ENCODE results near the gene TYRO3.

The TYRO3 gene

GRCh38 chr15:41550066-41550775 is 8.8 kb upstream of the TYRO3 start:
- no peak for DNase-seq (ENCODE audit: low read depth, low spot score)
- no peak overlapping the region for H3K4me3 ChIP-seq (ENCODE audit: low read length)

GRCh38 chr15:41553731-41554130 is 5.3 kb upstream of the TYRO3 start:
- no peak for DNase-seq (ENCODE audit: low read depth, low spot score)
- no peak overlapping the region for H3K4me3 ChIP-seq (ENCODE audit: low read length)

- H3K4me3 ChIP-seq (ENCODE audit: low read length): no peak overlapping the region
- no peak for DNase-seq (ENCODE audit: low read depth, low spot score)
Measured at GRCh38 chr15:41554343-41554742, 4.7 kb upstream of the TYRO3 start.

GRCh38 chr15:41554915-41555314 is 4.1 kb upstream of the TYRO3 start:
- DNase-seq (ENCODE audit: low read depth, low spot score): no peak

GRCh38 chr15:41556677-41557076 is 2.3 kb upstream of the TYRO3 start:
- H3K4me3 ChIP-seq (ENCODE audit: low read length): no peak overlapping the region
- DNase-seq (ENCODE audit: low read depth, low spot score): no peak

More at GRCh38 chr15:41554915-41555314, 4.1 kb upstream of the TYRO3 start:
- no peak overlapping the region for H3K4me3 ChIP-seq (ENCODE audit: low read length)

GRCh38 chr15:41557673-41558399 is 1.2 kb upstream of the TYRO3 start:
- peak; percentile 88 for DNase-seq (ENCODE audit: low read depth, low spot score)
- H3K4me3 ChIP-seq (ENCODE audit: low read length): peak overlapping the region; percentile 58

GRCh38 chr15:41559239-41559782 is 299 bp downstream of the TYRO3 start:
- no peak for DNase-seq (ENCODE audit: low read depth, low spot score)
- H3K4me3 ChIP-seq (ENCODE audit: low read length): peak overlapping the region; percentile 58

GRCh38 chr15:41560572-41560874 is 1.5 kb downstream of the TYRO3 start:
- no peak overlapping the region for H3K4me3 ChIP-seq (ENCODE audit: low read length)
- no peak for DNase-seq (ENCODE audit: low read depth, low spot score)

GRCh38 chr15:41561104-41561776 is 2.2 kb downstream of the TYRO3 start:
- no peak for DNase-seq (ENCODE audit: low read depth, low spot score)
- H3K4me3 ChIP-seq (ENCODE audit: low read length): no peak overlapping the region

GRCh38 chr15:41561777-41562145 is 2.7 kb downstream of the TYRO3 start:
- H3K4me3 ChIP-seq (ENCODE audit: low read length): no peak overlapping the region
- no peak for DNase-seq (ENCODE audit: low read depth, low spot score)

- H3K4me3 ChIP-seq (ENCODE audit: low read length): no peak overlapping the region
- DNase-seq (ENCODE audit: low read depth, low spot score): no peak
Measured at GRCh38 chr15:41562244-41562643, 3.2 kb downstream of the TYRO3 start.

- H3K4me3 ChIP-seq (ENCODE audit: low read length): no peak overlapping the region
Measured at GRCh38 chr15:41562784-41563198, 3.8 kb downstream of the TYRO3 start.

GRCh38 chr15:41564286-41564959 is 5.4 kb downstream of the TYRO3 start:
- H3K4me3 ChIP-seq (ENCODE audit: low read length): no peak overlapping the region
- DNase-seq (ENCODE audit: low read depth, low spot score): no peak

More at GRCh38 chr15:41562784-41563198, 3.8 kb downstream of the TYRO3 start:
- no peak for DNase-seq (ENCODE audit: low read depth, low spot score)

- DNase-seq (ENCODE audit: low read depth, low spot score): no peak
- no peak overlapping the region for H3K4me3 ChIP-seq (ENCODE audit: low read length)
Measured at GRCh38 chr15:41564960-41565502, 6.0 kb downstream of the TYRO3 start.

GRCh38 chr15:41565702-41566101 is 6.7 kb downstream of the TYRO3 start:
- H3K4me3 ChIP-seq (ENCODE audit: low read length): no peak overlapping the region
- no peak for DNase-seq (ENCODE audit: low read depth, low spot score)

- DNase-seq (ENCODE audit: low read depth, low spot score): no peak
- H3K4me3 ChIP-seq (ENCODE audit: low read length): no peak overlapping the region
Measured at GRCh38 chr15:41566121-41566885, 7.3 kb downstream of the TYRO3 start.

GRCh38 chr15:41567261-41567660 is 8.2 kb downstream of the TYRO3 start:
- DNase-seq (ENCODE audit: low read depth, low spot score): no peak
- H3K4me3 ChIP-seq (ENCODE audit: low read length): no peak overlapping the region

- no peak overlapping the region for H3K4me3 ChIP-seq (ENCODE audit: low read length)
- DNase-seq (ENCODE audit: low read depth, low spot score): no peak
Measured at GRCh38 chr15:41567862-41568261, 8.8 kb downstream of the TYRO3 start.
